ENCODE measurements around the gene POLR2E.
"Not testable (repeated sequence)": the region's sequence is repeated elsewhere in the genome, so short reads cannot be mapped to it uniquely, and the experiment has no call there.

Gene POLR2E

GRCh38 chr19:1125601-1126467, 30.7 kb upstream of the POLR2E start:
- DNase-seq (ENCODE audit: low read depth) = no peak

GRCh38 chr19:1123885-1124677, 28.9 kb upstream of the POLR2E start:
- no peak for DNase-seq (ENCODE audit: low read depth)

GRCh38 chr19:1123381-1123780, 28.2 kb upstream of the POLR2E start:
- DNase-seq (ENCODE audit: low read depth) = no peak

GRCh38 chr19:1122972-1123363, 27.8 kb upstream of the POLR2E start:
- no peak for DNase-seq (ENCODE audit: low read depth)

GRCh38 chr19:1122021-1122971, 27.1 kb upstream of the POLR2E start:
- no peak for DNase-seq (ENCODE audit: low read depth)

GRCh38 chr19:1121395-1121794, 26.2 kb upstream of the POLR2E start:
- DNase-seq (ENCODE audit: low read depth) = no peak

- DNase-seq (ENCODE audit: low read depth) = no peak
Measured at GRCh38 chr19:1119475-1120217, 24.5 kb upstream of the POLR2E start.

- no peak for DNase-seq (ENCODE audit: low read depth)
Measured at GRCh38 chr19:1118999-1119398, 23.8 kb upstream of the POLR2E start.

GRCh38 chr19:1117654-1118053, 22.5 kb upstream of the POLR2E start:
- no peak for DNase-seq (ENCODE audit: low read depth)

- no peak for DNase-seq (ENCODE audit: low read depth)
Measured at GRCh38 chr19:1116726-1117581, 21.8 kb upstream of the POLR2E start.

GRCh38 chr19:1115646-1116420, 20.7 kb upstream of the POLR2E start:
- no peak for DNase-seq (ENCODE audit: low read depth)

GRCh38 chr19:1114728-1115127, 19.6 kb upstream of the POLR2E start:
- not testable (repeated sequence) for DNase-seq (ENCODE audit: low read depth)

- no peak for DNase-seq (ENCODE audit: low read depth)
Measured at GRCh38 chr19:1113986-1114483, 18.9 kb upstream of the POLR2E start.

- DNase-seq (ENCODE audit: low read depth) = peak; percentile 86
Measured at GRCh38 chr19:1113030-1113985, 18.1 kb upstream of the POLR2E start.

GRCh38 chr19:1112268-1113029, 17.3 kb upstream of the POLR2E start:
- no peak for DNase-seq (ENCODE audit: low read depth)

- DNase-seq (ENCODE audit: low read depth) = no peak
Measured at GRCh38 chr19:1111641-1112267, 16.6 kb upstream of the POLR2E start.
